HEK293T (cell line): Measurements from ENCODE around the gene SLC32A1.

Source experiments
- CTCF ChIA-PET: fragments of 350-600 bp; formaldehyde crosslinking; extraction: SDS; loops from one replicate; lab custom pipeline; 2021; ENCODE audit warnings: antibody characterized with exemption, inconsistent platforms; lab: Yijun Ruan, JAX
- POLR2A ChIA-PET: fragments of 350-600 bp; formaldehyde crosslinking; extraction: SDS; loops from one replicate; lab custom pipeline; 2020; ENCODE audit warnings: antibody characterized with exemption, inconsistent platforms; lab: Yijun Ruan, JAX
- DNase-seq: peaks from one replicate; pipeline ENCODE4 v3.0.0; 2012; ENCODE audit warnings: mixed read lengths; ENCODE audit errors: extremely low spot score
- ARNT ChIP-seq: fragments of 450-650 bp; IDR thresholded peaks from 2 replicates; pipeline ENCODE4 v1.6.1; 2017; ENCODE audit warnings: mild to moderate bottlenecking
- BHLHE40 ChIP-seq: fragments of 450-650 bp; IDR thresholded peaks from 2 replicates; pipeline ENCODE4 v1.6.1; 2016; ENCODE audit warnings: mild to moderate bottlenecking, moderate library complexity, borderline replicate concordance
- CTBP1 ChIP-seq: fragments of 450-650 bp; IDR thresholded peaks from 2 replicates; pipeline ENCODE4 v1.6.1; 2016; ENCODE audit warnings: borderline replicate concordance
- ELF4 ChIP-seq: fragments of 450-650 bp; IDR thresholded peaks from 2 replicates; pipeline ENCODE4 v1.6.1; 2017; ENCODE audit warnings: antibody characterized with exemption
- FOXA1 ChIP-seq: fragments of 450-650 bp; IDR thresholded peaks from 2 replicates; pipeline ENCODE4 v1.6.1; 2016; ENCODE audit warnings: mild to moderate bottlenecking
- FOXK2 ChIP-seq: fragments of 450-650 bp; IDR thresholded peaks from 2 replicates; pipeline ENCODE4 v1.6.1; 2016; ENCODE audit warnings: mild to moderate bottlenecking
- FOXM1 ChIP-seq: fragments of 450-650 bp; IDR thresholded peaks from 2 replicates; pipeline ENCODE4 v1.6.1; 2017; ENCODE audit warnings: mild to moderate bottlenecking, borderline replicate concordance
- HDGF ChIP-seq: fragments of 450-650 bp; IDR thresholded peaks from 2 replicates; pipeline ENCODE4 v1.6.1; 2017; ENCODE audit warnings: antibody characterized with exemption, borderline replicate concordance
- L3MBTL2 ChIP-seq: fragments of 450-650 bp; conservative IDR thresholded peaks from 2 replicates; pipeline ENCODE4 v1.6.1; 2016; ENCODE audit warnings: mild to moderate bottlenecking
- LEF1 ChIP-seq: fragments of 450-650 bp; IDR thresholded peaks from 2 replicates; pipeline ENCODE4 v1.6.1; 2017; ENCODE audit warnings: mild to moderate bottlenecking, borderline replicate concordance
- NFRKB ChIP-seq: fragments of 450-650 bp; IDR thresholded peaks from 2 replicates; pipeline ENCODE4 v1.6.1; 2016; ENCODE audit warnings: mild to moderate bottlenecking, moderate library complexity
- PKNOX1 ChIP-seq: fragments of 450-650 bp; IDR thresholded peaks from 2 replicates; pipeline ENCODE4 v1.6.1; 2016
- SP1 ChIP-seq: fragments of 450-650 bp; IDR thresholded peaks from 2 replicates; pipeline ENCODE4 v1.6.1; 2017
- SUZ12 ChIP-seq: fragments of 450-650 bp; IDR thresholded peaks from 2 replicates; pipeline ENCODE4 v1.6.1; 2016; ENCODE audit warnings: mild to moderate bottlenecking
- TARDBP ChIP-seq: fragments of 450-650 bp; IDR thresholded peaks from 2 replicates; pipeline ENCODE4 v1.6.1; 2016
- ZNF384 ChIP-seq: fragments of 450-650 bp; IDR thresholded peaks from 2 replicates; pipeline ENCODE4 v1.6.1; 2016

Gene SLC32A1

GRCh38 chr20:38727607-38728190, 3.4 kb downstream of the SLC32A1 start:
- no peak for DNase-seq
- TF ChIP-seq FOXM1 (no peak), BHLHE40 (no peak), ELF4 (no peak), FOXA1 (no peak), ARNT (no peak), HDGF (no peak), CTBP1 (no peak), L3MBTL2 (no peak), TARDBP (no peak), NFRKB (no peak), ZNF384 (no peak), SP1 (no peak), PKNOX1 (no peak), SUZ12 (no peak)
- POLR2A ChIA-PET = no interaction called here
- CTCF ChIA-PET = interaction anchor here (0.6 kb wide), 1 partner anchor 255 kb away, joined by 3 read pairs; the partner anchor contains the start of gene RALGAPB

DNA sequence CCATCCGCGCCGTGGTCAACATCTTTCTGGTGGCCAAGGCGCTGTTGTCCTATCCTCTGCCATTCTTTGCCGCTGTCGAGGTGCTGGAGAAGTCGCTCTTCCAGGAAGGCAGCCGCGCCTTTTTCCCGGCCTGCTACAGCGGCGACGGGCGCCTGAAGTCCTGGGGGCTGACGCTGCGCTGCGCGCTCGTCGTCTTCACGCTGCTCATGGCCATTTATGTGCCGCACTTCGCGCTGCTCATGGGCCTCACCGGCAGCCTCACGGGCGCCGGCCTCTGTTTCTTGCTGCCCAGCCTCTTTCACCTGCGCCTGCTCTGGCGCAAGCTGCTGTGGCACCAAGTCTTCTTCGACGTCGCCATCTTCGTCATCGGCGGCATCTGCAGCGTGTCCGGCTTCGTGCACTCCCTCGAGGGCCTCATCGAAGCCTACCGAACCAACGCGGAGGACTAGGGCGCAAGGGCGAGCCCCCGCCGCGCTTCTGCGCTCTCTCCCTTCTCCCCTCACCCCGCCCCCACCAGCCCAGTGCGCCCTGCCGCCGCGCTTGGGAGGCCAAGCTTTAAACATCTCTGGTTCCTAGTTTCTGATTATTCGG, 4.0 kb downstream of the SLC32A1 start:
- no peak for DNase-seq
- CTCF ChIA-PET = no interaction called here
- POLR2A ChIA-PET = no interaction called here
- no peak for TF ChIP-seq FOXA1
- TF ChIP-seq SP1 = no peak
- TF ChIP-seq HDGF = no peak
- TF ChIP-seq ARNT = no peak
- TF ChIP-seq BHLHE40 = no peak
- TF ChIP-seq ZNF384 = no peak
- no peak for TF ChIP-seq L3MBTL2
- no peak for TF ChIP-seq SUZ12
- TF ChIP-seq CTBP1 = no peak
- TF ChIP-seq PKNOX1 = no peak
- no peak for TF ChIP-seq FOXM1
- no peak for TF ChIP-seq NFRKB
- TF ChIP-seq LEF1 = no peak

GRCh38 chr20:38728911-38729642, 4.8 kb downstream of the SLC32A1 start:
- no peak for DNase-seq
- TF ChIP-seq BHLHE40 (no peak), SUZ12 (no peak), PKNOX1 (no peak), FOXM1 (no peak), HDGF (no peak), NFRKB (no peak), ELF4 (no peak), SP1 (no peak), FOXA1 (no peak), TARDBP (no peak), L3MBTL2 (no peak)
- ChIA-PET POLR2A (no interaction called here), CTCF (interaction anchor here (0.7 kb wide), 1 partner anchor 93 kb away, joined by 3 read pairs; no protein-coding TSS in a partner anchor)

- ChIA-PET POLR2A (no interaction called here), CTCF (interaction anchor here (0.7 kb wide), 1 partner anchor 93 kb away, joined by 3 read pairs; no protein-coding TSS in a partner anchor)
- no peak for DNase-seq
- TF ChIP-seq TARDBP (no peak), NFRKB (no peak), FOXK2 (no peak), HDGF (no peak)
Observed at GRCh38 chr20:38729767-38730166, 5.5 kb downstream of the SLC32A1 start.

DNA sequence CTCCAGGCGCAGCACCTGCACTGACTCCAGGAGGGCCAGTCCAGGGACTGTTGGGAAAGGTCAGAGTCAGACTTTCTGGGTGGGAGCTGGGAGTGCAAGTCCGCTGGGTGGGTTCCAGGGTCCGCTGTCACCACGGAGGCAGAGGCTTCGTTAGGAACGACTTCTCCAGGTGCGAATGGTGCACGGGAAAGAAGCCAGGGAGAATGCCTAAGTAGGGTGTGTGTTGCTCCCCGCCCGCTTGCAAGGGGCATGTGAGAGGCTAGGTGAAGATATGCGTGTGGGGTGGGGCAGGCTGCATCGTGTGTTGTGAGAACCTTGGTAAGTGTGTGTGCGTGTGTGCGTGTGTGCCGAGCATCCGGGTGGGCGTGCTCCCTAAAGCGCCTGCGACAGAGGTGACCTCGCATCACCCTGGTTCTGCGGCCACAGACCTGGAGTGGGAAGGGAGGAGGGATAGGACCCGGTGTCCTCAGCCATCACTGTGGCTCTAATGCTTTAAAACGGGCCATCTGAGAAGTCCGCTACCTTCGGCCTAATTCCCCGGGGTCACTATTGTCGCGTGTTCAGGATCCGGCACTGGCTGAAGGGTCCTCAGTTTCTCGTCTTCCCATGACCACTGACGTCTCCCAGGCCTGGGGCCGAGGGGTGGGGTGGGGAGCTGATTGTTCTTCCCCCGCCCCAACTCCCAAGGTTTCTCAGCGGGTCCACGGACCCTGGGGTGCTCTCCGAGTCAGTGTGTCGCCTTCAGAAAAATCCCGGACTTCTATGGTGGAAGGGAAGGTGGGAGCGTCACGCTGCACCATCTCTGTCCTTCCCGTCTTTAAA, 6.1 kb downstream of the SLC32A1 start:
- no peak for DNase-seq
- TF ChIP-seq ARNT (no peak), ELF4 (no peak), HDGF (no peak), TARDBP (no peak), FOXK2 (no peak), FOXM1 (no peak), ZNF384 (no peak), L3MBTL2 (no peak), FOXA1 (no peak), SUZ12 (no peak), NFRKB (no peak), LEF1 (no peak), BHLHE40 (no peak), PKNOX1 (no peak), SP1 (no peak), CTBP1 (no peak)
- POLR2A ChIA-PET = no interaction called here
- CTCF ChIA-PET = interaction anchor here (0.7 to 1.5 kb wide), 7 partner anchors 12 to 101 kb away, joined by 3 to 4 read pairs (median 3); no protein-coding TSS in a partner anchor
